Astrocyte of the cerebellum (primary cell): ENCODE results near the gene COG1.

Experiments
- DNase-seq: peaks from one replicate; pipeline ENCODE4 v3.0.0-alpha.2; 2011; ENCODE audit warnings: low read depth
- H3K4me3 ChIP-seq: 2 replicates; pipeline ENCODE4 v1.5.1; 2011; ENCODE audit warnings: mild to moderate bottlenecking, low read depth, low read length, moderate library complexity
- in situ Hi-C: cut with HindIII; loops from 2 replicates; pipeline ENCODE4 v1.10.0; 2017; ENCODE audit warnings: low sequenced_read_pairs
- TF ChIP-seq, protein P1 (sequence below): IDR thresholded peaks from 2 replicates; pipeline ENCODE4 v1.5.1; 2012; ENCODE audit warnings: low read length, low read depth, moderate library complexity, mild to moderate bottlenecking; ENCODE audit errors: missing control alignments

Gene COG1

DNA sequence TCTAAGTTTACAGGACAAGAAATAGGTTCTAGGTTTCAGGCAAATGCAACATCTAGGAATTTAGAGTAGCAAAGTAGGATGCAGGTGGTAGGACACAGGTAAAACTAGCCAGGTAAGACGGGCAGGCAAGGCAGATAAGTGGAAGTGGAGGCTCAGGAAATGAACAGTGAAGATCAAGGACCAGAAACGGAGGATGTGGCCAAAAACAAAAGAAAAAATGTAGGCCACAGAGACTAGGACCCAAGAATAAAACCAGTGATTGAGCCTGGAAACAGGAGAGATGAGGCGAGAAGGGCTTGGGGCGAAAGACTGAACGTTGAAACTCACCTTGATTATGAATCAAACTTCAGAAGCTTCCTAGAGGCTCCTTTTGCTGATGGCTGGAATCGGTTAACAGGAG, 44.9 kb downstream of the COG1 start:
- in situ Hi-C loops, result no loop called here
- no peak overlapping the region for H3K4me3 ChIP-seq
- DNase-seq, result no peak

DNA sequence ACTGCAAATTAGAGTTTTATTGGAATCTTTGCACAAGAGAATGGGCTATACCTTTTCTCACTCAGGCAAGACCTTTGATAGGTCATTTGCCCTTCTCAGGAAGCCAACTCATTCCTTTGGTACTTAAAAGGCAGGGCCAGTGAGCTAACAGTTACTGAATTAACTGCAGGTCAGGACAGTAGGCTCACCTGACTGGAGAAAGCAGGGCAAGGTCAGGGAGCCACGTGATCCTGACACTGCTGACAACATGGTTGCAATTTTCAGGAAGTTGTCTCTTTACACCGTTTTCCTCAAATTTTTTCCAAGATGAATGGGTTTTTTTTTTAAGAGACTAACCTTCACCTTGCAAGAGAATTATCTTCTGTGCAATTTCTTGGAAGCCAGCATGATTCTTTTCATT, 47.7 kb downstream of the COG1 start:
- in situ Hi-C loops, result no loop called here
- no peak for DNase-seq
- TF ChIP-seq, protein P1, sequence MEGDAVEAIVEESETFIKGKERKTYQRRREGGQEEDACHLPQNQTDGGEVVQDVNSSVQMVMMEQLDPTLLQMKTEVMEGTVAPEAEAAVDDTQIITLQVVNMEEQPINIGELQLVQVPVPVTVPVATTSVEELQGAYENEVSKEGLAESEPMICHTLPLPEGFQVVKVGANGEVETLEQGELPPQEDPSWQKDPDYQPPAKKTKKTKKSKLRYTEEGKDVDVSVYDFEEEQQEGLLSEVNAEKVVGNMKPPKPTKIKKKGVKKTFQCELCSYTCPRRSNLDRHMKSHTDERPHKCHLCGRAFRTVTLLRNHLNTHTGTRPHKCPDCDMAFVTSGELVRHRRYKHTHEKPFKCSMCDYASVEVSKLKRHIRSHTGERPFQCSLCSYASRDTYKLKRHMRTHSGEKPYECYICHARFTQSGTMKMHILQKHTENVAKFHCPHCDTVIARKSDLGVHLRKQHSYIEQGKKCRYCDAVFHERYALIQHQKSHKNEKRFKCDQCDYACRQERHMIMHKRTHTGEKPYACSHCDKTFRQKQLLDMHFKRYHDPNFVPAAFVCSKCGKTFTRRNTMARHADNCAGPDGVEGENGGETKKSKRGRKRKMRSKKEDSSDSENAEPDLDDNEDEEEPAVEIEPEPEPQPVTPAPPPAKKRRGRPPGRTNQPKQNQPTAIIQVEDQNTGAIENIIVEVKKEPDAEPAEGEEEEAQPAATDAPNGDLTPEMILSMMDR, result no peak
- H3K4me3 ChIP-seq, result no peak overlapping the region

More for the DNA sequence above, 44.9 kb downstream of the COG1 start:
- TF ChIP-seq, protein P1, result no peak

DNA sequence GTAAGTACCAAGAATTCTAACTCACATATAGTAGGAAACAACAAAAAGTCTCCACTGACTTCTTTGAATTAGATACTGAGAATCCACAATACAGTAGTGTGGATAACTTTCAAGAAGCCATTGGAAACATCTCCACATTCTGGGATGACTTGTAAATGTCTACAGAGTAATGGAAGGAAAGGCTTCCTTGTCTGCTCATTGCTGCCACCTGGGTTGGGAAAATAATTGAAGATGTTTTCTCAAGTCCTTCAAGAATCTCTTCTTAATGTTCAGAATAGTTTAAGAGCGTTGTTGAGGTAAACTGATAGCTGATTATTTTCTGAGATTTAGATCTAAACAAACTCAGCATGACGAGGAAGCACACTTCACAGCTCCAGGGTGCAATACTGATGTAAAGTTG, 54.9 kb downstream of the COG1 start:
- DNase-seq, result no peak
- H3K4me3 ChIP-seq, result no peak overlapping the region
- TF ChIP-seq, protein P1, result peak; percentile 26
- in situ Hi-C loops, result no loop called here

DNA sequence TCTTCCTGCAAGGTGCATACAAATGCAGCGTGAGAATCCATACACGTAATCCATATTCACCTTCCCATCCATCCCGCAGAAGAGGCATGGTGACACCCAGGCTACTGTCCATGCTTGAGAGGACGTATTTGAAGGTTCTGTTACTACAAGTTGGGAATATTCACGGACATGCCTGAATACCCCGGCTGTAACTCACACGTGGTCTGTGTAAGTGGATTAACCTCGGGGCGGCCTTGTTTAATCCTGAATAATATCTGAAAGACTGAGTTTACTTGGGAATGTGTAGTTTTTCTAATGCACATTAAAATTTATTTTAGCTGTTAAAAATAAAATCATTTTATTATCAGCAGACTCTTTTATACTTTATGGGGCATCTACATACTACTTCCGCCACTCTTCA, 55.7 kb downstream of the COG1 start:
- no peak overlapping the region for H3K4me3 ChIP-seq
- no peak for DNase-seq
- in situ Hi-C loops, result no loop called here
- TF ChIP-seq, protein P1, result no peak

DNA sequence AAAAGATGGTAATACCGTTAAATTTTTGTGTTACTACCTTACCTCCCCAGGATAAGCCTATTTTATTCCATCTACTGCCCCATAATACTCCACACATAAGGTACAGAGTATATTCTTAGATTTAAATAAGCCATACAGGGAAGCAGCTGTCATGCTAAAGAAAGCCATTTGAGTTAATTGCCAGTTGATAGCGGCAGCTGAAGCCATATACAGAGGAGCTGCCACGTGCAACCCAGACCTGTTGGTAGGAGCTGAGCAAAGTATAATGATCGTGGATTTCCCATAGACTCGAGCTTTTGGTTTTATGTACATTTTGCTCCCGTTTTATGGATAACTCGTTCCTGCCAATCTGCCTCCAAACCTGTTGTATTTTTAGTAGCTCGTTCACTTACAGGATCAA, 56.8 kb downstream of the COG1 start:
- no peak for DNase-seq
- TF ChIP-seq, protein P1, result no peak
- in situ Hi-C loops, result no loop called here
- H3K4me3 ChIP-seq, result no peak overlapping the region

DNA sequence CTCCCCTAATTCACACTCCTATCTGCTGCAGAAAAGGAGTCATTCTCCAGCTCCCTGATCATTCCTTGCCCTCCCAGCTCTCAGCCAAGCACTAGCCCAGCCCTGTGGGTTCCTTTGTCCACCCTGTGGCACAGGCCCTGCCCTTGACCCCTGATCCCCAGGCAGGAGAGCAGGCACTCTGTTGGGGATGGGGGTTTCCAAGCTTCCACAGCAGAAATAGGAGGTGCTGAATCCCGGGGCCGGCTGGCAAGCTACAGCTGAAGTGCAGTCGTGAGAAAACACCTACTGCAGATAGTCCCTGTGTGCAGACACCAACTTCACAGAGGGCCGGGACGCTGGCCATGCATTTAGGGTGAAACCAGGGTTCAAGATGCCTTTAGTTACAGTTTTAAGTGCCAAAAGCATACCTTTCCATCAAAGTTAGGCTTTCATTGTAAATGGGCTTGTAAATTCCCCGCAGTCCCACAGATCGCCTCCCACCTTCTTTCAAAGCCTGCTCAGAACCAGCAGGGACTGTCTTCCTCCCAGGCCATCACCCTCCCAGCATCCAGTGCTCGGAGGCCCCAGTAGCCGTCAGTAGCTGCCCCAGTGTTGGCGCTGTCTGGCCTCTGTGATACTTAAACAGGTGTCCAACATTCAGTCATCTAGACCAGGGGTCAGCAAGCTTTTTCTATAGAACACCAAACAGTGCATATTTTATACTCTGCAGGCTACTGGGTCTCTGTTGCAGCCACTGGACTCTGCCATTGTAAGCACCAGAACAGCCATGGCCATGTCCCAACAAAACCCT, 58.2 kb downstream of the COG1 start:
- in situ Hi-C loops, result no loop called here
- no peak for DNase-seq
- no peak overlapping the region for H3K4me3 ChIP-seq
- TF ChIP-seq, protein P1, result no peak
